GM21619 (cell line): ENCODE results near the gene AGAP2.
A peak's percentile ranks its signal among the peaks of the same experiment; 100 is the strongest.
"Not testable (repeated sequence)": the region's sequence is repeated elsewhere in the genome, so short reads cannot be mapped to it uniquely, and the experiment has no call there.

ENCODE experiments used
- ATAC-seq: cut with Tn5 transposase; IDR thresholded peaks from one replicate; pipeline ENCODE4 v1.9.1; 2021; ENCODE audit not compliant: unreplicated experiment

AGAP2 gene

DNA sequence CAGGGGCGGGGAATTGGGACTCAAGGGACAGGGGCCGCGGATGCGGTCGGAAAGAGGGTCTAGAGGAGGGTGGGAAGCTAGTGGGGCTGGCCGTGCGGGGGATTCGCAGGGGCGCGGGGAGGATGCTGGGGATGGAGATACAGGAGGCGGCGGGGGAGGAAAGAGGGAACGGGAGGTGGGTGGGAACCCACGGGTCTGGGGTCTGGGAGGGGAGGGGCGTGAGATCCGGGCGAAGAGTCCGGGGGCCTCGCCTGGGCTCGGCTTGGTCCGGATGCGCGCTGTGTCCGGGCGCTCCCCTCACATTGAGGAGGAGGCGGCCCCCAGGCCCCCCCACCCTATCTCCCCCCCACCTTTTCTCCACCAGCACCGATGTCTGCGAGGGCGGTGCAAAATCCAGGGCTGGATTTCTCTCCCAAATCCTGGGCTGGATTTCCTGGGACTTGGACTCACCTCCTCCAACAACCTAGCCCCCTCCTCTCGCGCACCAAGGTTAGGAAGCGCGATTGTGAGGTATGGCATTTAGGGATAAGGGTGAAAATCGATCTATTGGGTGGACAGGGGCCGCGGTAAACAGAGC, at the start of gene AGAP2:
AGAP2 (minus strand) TSS at position 82 of the 577 bp plus-strand sequence. CDS start 496 bp downstream, outside the sequence.
- ATAC-seq: no peak

DNA sequence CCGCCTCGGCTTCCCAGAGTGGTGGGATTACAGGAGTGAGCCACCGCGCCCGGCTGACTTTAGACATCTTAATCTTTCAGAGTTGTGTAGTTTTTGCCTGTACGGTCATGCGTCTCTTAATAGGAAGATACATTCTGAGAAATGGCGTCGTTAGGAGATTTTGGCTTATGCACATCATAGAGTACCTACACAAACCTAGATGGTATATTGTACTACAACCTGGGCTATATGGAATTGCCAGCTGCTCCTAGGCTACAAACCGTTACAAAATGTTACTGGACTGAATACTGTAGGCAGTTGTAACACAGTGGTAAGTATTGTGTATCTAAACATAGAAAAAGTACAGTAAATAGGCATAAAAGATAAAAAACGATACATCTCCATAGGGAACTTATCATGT, 45.3 kb upstream of the AGAP2 start:
- no peak for ATAC-seq

GRCh38 chr12:57783466-57783801, 44.9 kb upstream of the AGAP2 start:
- no peak for ATAC-seq

- peak; percentile 92 for ATAC-seq
These were observed 44.3 kb upstream of the AGAP2 start, which contains the start of gene TSFM for GRCh38 chr12:57782608-57783465. Gene TSFM, plus strand, starts transcription at chr12:57782787. Its CDS starts 15 bp downstream, at chr12:57782802.

DNA sequence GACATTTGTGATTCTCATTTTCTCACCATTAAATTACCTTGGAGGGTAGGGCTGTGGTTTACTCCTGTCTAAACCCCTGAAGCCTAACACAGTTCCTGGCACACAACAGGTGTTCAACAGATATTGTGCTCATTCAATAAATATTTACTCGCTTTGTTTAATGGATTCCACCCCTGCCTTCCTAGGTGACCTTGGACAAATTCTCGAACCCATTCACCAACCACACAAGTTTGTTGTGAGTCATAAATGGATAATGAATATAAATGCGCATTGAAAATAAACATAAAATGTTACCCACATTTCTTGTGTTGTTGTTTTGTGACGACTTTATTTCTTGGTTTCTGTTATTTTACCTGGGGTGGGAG, 43.7 kb upstream of the AGAP2 start:
- ATAC-seq: no peak

DNA sequence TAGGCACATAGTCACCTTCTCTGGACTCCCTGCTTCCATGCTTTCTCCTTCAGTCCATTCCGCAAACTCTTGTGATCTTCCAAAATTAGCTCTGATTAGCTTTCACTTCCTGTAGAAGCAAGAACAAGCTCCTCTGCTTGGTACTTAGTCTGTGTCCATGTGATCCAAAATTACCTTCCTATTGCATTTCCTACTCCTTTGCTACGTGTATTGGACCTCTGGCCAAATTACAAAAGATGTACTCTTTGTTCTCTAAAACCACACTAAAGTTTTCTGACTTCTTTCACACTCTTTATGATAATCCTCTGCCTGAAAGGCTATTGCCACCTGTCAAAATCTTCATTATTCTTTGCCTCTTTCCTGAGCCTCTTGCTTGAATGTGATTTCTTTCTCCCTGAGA, 43.3 kb upstream of the AGAP2 start:
- ATAC-seq: no peak

DNA sequence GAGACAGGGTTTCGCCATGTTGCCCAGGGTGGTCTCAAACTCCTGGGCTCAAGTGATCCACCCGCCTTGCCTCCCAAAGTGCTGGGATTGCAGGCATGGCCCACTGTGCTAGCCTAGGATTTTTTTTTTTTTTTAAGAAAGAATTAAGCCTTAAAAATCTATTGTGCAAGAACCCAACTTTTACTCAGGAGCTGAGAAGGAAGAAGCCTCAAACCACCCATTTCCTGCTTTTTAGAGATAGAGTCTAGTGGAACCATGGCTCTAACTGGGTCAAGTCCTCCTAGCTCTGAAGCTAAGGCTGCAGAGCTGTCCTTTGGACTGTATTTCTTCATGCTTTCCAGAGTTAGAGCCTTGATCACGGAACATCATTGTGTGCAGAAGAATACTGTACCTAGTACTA, 42.7 kb upstream of the AGAP2 start:
- ATAC-seq: no peak

GRCh38 chr12:57780284-57780897, 41.8 kb upstream of the AGAP2 start:
- no peak for ATAC-seq

DNA sequence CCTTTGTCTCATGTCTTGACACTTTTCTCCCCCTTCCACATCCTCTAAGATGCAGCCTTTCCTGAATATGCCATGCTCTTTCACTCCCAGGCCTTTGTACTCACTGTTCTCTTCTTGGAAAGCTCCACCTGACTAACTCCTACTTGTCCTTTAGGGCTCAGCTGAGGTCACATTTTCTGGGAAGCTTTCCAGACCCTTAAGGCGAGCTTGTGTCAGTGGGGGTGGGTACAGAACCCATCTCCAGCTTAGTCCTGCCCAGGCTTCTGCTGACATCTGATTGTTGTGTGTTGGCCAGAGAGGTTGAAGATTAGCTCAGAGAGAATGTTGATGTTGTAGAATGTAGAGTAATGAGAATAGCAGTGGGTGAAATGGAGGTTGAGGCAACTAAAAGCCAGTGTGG, 41.2 kb upstream of the AGAP2 start:
- ATAC-seq: no peak

GRCh38 chr12:57777911-57778310, 39.4 kb upstream of the AGAP2 start:
- no peak for ATAC-seq

- no peak for ATAC-seq
These were observed 38.8 kb upstream of the AGAP2 start for GRCh38 chr12:57777367-57777766.

- ATAC-seq: no peak
These were observed 37.7 kb upstream of the AGAP2 start for GRCh38 chr12:57776247-57776587.

DNA sequence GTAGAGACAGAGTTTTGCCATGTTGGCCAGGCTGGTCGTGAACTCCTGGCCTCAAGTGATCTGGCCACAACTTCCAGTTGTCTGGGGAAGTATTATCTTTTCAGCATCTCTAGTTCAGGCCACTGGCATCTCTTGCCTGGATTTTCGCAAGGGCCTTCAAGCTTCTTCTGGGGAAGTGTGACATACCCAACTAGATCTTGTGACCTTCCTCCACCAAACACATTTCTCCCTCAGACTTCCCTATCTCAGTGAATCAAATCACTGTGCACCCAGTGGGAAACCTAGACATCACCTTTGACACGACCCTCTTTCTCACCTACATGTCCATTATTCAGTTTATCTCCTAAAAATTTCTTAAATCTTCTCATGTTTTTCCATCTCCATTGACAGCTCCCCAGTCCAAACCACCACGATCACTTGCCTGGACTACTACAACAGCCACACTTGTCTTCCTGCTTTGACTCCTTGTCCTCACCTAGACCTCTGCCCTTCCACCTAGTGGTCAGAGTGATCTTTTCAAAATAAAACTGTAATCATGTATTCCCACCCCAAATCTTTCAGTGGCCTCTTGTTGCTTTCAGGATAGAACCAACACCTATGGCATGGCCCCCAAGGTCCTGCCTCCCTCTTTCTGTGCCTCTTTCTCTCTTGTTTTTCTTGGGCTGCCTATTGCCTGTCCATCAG, 37.2 kb upstream of the AGAP2 start:
- no peak for ATAC-seq

DNA sequence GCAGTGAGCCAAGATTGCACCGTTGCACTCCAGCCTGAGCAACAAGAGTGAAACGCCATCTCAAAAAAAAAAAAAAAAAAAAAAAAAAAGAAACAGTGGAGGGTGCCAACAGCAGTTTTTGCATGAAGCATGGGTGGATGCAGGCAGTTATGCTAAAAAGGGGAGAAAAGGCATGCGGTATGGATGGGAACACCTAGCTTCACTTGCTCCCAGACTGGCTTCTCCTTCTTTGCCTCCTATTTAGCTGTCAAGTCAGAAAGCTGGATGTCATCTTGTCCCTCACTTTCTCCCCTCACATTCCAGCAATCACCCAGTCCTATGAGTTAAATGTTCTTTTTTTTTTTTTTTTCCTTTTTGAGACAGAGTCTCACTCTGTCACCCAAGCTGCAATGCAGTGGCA, 36.5 kb upstream of the AGAP2 start:
- ATAC-seq: no peak

DNA sequence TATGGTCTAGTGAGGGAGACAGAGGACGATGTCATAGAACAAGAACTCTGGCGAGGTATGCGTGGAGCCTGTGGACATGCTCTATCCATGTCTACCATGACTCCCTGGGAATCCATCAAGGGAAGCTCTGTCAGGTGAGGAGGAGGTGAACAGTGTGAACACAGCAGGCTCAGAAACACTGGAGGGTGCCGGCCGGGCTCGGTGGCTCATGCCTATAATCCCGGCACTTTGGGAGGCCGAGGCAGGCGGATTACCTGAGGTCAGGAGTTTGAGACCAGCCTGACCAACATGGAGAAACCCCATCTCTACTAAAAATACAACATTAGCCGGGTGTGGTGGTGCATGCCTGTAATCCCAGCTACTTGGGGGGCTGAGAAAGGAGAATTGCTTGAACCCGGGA, 36.1 kb upstream of the AGAP2 start:
- not testable (repeated sequence) for ATAC-seq

DNA sequence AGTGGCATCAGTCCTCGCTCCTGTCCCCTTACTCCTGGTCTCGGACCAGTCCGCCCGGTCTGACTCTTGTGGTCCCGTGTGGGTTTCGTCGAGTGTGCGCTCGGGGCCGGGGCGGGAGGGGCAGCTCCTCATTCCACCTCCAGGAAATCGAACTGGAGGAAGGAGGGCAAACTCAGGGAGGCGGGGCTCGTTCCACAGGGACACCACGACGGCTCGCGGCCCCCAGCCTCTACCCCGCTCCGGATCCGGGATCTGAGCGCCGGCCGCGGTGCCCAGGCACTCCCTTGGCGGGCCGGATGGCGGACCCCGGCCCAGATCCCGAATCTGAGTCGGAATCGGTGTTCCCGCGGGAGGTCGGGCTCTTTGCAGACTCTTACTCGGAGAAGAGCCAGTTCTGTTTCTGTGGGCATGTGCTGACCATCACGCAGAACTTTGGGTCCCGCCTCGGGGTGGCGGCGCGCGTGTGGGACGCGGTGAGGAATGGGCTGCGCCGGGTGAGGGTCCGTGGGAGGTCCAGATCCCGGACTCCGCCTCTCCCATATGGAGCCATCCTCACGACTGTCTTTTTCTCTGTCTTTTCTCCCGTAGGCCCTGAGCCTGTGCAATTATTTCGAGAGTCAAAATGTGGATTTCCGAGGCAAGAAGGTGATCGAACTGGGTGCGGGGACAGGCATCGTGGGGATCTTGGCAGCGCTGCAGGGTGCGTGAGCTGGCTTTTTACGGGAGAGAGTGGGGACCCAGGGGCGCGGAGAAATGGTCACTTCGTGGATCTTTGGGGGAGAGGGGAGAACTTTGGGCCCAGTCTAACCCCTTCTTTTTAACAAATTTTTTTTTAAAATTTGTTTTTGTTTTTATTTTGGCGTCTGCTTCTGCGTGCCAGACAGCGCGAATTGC, 34.1 kb upstream of the AGAP2 start, which contains the start of gene EEF1AKMT3:
EEF1AKMT3 (plus strand) TSS at position 186 of the 894 bp plus-strand sequence; CDS start at position 297, 111 bp downstream.
- peak; percentile 7 for ATAC-seq

DNA sequence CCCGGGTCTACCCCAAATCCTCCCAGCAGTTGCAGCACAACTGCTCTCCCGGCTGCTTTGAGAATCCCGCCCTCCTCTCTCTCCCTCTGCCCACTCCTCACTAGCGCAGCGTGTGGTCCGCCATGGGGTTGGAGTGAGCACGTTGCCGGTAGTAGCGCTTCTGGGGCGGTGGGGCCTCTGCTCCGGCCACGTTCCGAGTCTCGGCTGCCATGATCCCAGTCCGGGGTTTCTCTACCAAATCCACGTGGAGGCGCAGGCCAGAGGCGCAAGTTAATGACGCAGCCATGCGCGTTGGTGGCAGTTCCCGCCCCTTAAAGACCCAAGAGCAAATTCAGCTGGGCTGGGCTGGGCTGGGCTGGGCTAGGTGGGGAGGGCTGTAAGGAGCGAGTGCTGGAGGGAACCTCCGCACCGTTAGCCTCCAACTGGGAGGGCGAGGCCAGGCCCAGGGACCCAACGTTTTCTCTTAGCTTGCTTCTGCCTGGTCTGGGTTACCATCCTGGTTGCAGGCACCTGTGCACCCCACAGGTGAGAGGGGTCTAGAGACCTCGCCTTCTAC, 33.4 kb upstream of the AGAP2 start, which contains the start of gene METTL1:
METTL1 (minus strand) TSS at position 233 of the 556 bp plus-strand sequence; CDS start at position 211, 22 bp downstream.
- peak; percentile 76 for ATAC-seq

DNA sequence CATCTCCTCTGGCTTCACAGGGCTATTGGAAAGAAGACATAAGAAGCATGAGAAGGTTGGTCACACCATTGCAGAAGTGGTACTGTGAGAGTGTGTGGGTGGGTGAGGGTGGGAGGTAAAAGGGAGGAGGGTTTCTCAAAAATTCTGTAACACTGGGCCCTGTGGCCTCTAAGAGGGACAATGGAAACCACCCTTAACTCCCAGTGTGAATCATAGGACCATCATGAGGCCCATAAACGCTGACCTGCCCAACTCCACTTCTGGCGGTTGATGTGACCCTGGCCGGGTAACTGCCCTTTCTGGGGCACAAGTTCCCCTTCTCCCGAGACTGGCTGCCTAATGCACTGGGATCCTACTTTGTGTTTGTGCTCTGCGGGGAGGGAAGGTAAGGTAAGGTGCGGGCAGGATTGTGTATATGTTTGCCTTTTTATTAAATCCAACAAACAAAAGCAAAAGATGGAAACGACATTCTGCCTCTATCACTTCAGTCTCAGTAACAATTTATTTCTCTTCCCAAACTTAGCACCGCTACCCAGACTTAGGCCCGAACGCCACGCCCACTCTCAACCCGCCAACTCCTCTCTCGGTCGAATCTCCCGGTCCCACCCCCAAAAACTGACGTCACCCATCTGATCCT, 32.8 kb upstream of the AGAP2 start:
- ATAC-seq: peak; percentile 71

DNA sequence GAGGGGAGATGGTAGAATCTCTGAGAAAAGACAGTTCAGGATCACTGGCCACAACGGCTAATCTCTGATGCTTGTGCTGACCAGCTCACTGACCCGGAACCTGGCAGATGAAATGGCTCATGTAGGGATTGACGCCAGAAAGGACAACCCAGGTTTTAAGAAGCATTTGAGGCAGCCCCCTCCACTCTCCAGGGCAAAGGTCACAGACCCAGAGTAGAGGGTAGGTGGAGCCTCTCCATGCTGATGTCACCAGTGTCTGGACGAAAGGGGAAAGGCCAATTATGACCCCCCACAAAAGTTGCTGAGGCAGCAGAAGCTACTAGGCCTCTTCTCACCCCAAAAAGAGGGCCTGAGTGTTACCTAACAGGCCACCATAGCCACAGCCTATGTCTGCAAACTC, 32.2 kb upstream of the AGAP2 start:
- no peak for ATAC-seq

GRCh38 chr12:57769594-57769993, 31.1 kb upstream of the AGAP2 start:
- ATAC-seq: no peak
